HuH-7.5 (cell line): ENCODE results near the gene CHN2.
"Not testable (repeated sequence)": the region's sequence is repeated elsewhere in the genome, so short reads cannot be mapped to it uniquely, and the experiment has no call there.

Experiments
- DNase-seq: peaks from one replicate; pipeline ENCODE4 v3.0.0; 2011; ENCODE audit warnings: low spot score

CHN2 gene

DNA sequence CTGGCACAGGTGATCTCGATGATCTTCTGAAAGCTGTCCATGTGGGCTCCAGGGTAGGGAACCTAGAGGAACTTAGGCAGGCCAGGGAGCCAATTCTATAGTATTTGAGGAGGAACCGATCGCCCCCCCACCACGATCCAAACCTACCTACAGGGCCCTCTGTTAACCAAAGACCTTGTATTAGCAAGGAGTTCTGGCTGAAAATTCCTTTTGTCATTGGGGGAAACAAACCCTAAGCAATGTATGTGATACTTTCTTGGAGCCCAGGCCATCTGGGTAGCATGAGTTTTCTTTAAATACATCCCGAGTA, 62.1 kb downstream of the CHN2 start:
- DNase-seq = no peak

DNA sequence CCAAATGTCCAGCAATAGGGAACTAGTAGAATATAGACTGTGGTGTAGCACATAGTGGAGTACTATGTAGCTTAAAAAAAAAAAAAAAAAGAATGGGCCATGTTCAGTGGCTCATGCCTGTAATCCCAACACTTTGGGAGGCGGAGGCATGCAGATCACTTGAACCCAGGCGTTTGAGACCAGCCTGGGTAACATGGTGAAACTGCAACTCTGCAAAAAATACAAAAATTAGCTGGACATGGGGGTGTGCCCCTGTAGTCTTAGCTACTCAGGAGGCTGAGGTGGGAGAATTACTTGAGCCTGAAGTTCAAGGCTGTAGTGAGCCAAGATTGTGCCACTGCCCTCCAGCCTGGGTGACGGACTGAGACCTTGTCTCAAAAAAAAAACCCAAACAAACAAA, 64.4 kb downstream of the CHN2 start:
- no peak for DNase-seq

DNA sequence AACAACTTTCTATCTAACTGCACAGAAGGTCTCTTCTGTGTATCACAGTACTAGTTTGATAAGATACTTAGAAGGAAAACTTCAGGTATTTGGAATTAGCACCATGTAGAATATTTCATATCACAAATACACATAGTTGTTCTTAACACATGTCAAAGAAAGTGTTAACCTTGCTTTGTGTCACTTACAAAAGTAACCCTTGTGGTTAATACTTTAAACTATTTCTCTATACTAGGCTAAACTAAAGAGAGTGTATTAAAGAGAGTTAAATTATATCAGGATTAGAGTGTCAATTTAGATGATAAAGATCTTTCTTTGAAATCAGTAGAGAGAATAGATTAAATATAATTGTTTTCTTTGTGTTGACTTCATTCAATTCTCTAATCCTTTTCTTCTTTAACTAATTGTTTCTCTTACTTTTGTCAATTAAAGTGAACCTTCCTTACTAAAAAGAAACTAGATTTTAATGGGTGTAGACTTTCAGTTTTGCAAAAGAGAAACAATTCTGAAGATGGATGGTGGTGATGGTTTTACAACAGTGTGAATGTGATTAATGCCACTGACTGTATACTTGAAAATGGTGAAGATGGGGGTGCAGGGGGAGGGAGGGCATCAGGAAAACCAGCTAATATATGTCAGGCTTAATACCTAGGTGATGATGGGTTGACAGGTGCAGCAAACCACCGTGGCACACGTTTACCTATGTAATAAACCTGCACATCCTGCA, 67.8 kb downstream of the CHN2 start:
- no peak for DNase-seq

DNA sequence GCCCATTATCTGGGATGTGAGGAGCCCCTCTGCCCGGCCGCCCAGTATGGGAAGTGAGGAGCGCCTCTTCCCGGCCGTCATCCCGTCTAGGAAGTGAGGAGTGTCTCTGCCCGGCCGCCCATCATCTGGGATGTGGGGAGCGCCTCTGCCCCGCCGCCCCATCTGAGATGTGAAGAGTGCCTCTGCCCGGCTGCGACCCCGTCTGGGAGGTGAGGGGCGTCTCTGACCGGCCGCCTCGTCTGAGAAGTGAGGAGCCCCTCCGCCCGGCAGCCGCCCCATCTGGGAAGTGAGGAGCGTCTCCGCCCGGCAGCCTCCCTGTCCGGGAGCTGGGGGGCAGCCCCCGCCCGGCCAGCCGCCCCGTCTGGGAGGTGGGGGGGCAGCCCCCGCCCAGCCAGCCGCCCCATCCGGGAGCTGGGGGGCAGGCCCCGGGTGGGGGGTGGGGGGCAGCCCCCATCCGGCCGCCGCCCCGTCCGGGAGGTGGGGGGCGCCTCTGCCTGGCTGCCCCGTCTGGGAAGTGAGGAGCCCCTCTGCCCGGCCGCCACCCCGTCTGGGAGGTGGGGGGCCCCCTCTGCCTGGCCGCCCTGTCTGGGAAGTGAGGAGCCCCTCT, 69.1 kb downstream of the CHN2 start:
- not testable (repeated sequence) for DNase-seq

DNA sequence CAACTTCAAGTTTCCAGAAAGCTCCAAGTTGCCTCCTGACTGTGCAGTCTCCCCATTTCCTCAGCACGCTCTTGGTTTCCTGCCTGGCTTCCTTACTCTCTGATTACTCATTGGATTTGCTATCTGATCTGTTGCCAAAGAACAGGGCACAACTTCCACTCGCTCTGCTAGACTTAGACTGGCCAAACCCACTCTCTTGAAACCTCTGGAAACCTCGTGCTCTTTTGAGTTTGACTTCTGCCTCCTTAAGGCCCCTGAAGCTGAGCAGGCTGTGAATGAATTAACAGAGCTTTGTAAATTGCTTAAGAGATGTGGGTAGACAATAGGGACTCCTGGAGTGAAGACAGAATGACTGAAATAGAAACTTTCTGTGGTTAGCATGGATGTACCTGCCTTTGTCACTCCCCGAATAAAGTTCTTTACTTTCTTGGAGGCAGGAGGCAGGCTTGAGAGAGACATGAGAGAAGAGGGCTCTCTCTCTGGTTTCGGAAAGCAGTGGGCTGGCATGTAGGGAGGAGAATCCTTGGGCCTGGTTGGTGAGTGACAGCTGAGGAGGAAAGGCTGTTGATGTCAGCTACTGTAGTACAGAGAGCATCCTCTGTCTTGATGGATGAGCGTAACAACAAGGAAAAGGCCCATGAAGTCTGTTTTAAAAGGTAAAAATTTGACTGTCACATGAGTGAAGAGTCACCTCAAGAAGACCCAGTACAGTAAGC, 70.8 kb downstream of the CHN2 start:
- no peak for DNase-seq

DNA sequence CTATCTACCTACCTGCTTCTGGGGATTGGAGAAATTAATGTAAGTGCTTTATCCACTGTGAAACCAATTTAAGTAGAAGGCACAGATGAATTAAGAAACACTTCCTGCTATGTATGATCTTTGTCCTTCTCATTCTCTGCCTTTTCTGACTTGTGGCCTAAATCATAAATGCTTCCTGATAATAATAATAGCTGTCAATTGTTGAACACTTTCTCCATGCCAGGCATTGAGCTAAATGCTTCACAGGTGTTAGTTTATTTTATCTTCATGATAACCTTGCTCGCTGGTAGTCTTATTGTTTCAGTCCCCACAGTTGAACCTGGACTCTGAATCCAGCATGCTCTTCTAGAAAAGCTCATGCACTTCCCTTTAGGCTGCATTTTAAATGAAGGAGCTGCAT, 75.4 kb downstream of the CHN2 start:
- no peak for DNase-seq

DNA sequence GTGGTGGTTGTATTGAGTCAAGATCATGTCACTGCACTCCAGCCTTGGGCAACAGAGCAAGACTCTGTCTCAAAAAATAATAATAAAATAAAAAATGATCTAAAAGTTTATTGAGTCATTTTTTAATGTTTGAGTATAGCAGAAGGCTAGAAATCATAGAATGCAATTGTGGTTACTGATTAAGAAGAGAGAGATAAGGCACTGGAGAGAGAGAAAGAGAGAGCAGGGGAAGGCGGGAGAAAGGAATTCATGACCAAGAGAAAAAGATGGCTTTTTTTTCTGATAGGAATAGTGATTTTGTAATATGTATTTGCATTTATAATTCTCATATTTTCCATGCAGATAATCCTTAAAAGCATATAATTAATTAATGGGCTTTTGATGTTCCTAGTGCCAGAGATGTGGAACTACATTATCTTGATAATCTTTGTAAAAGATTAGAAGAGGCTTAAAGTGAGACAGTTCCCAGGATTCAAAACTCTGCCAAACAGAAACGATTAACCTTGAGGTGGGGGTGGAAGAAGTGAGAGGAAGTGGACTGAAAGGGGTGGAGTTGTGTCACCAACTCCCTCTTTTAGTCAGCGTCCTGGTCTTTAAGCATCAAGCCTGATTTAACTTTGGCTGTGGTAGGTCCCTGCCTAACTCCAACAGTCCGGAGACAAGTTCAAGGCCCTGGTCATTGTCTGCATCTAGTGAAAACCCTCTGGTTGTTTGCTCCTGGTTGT, 76.2 kb downstream of the CHN2 start:
- DNase-seq = no peak

DNA sequence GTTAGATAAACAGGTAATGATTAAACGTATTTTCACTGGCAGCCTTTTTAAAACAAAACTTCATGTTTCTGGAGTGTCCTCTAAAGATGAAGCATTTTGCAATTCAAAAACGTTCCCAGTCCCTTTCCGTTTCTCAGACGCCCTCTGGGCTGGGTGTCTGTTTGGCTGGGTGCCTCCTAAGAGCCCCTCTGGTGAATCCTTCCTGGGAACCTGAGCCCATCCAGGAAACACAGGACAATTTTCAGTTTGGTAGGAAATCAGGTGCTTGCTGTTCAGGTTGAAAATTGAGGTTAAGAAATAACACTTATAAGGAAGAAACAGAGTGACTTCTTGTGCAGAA, 76.7 kb downstream of the CHN2 start:
- no peak for DNase-seq

DNA sequence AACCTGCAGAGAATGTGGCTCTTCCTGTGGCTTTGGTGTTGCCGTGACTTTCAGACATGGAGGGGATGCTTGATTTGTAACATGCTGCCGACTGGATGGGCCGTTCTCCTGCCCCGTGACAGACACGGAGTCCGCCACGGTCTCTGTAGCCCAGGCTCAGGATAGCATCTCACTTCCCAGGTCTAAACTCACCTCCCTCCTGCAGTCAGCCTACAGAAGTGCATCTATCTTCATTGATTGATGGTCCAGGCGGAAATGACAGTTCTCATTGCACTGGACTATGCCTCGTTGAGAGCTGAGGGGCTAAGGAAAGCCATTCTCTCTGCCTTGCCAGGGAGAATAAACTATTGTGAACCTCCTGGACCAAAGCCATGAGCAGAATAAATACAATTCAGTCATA, 77.5 kb downstream of the CHN2 start:
- DNase-seq = no peak

DNA sequence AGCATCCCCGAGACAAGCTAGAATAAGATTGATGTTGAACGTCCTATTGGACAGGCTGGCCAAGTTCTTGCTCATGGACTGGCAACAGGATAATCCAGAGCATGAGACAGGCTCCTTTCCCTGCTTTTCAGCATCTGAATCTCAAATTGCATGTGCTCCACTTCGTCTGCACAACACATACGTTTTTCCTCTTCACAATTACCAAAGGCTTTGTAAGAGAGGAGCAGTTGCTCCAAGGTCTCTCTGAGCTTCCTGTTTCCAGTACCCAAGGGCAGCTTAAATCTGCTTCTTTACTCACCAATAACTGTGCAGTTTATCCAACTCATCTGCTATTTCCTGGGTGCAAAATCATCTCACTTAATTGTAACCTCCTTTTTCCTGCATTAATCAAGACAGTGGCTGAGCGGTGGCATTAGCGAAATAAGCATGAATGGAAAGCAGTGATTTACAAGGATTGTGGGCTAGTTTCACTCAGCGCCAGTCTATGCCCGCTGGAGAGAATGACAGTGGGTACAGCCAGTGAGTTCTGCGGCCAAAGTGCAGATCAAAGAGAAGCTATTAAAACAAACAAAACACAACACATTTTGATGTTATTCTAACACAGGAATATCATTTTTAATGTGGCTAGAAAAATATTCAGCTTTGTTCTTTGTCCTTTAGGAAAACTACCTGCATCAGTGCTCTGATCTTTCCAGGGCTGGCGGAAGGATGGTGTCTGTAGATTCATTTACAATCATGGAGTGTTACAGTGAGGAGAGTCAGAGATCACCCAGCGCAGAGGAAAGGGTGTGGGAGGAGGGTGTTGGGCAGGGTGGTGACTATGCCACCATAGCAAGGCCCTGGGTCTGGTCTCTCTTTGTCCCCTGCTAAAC, 79.8 kb downstream of the CHN2 start:
- DNase-seq = no peak

DNA sequence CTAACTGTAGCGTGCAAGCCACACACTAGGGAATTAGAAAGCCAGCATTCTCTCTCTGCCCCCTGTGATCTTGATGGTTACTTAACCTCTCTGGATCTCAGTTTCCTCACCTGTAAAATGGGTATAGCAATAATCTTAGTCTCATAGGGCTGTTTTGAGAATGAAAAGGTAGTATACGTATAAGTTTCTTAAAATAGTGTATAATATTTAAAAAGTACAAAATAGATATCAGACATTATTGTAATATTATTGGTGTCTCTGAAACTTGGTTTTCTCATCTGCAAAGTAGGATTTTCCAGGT, 80.4 kb downstream of the CHN2 start:
- no peak for DNase-seq

DNA sequence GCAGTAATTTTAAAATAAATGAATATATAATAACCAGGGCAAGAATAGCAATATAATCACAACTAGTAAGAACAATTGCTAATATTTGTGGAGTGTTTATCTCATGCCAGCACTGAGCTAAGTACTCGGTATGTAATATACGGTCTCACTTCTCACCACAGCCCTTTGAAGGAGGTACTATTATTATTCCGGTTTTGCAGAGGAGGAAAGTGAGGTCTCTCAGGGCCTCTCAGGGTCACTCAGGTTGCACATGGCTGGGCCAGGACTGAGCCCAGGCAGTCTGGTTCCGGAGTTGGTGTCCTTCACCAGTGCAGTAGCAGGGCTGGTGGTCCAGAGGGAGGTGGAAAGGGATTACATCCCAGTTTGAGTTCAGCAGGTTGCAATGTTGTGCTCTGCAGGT, 80.9 kb downstream of the CHN2 start:
- DNase-seq = no peak

DNA sequence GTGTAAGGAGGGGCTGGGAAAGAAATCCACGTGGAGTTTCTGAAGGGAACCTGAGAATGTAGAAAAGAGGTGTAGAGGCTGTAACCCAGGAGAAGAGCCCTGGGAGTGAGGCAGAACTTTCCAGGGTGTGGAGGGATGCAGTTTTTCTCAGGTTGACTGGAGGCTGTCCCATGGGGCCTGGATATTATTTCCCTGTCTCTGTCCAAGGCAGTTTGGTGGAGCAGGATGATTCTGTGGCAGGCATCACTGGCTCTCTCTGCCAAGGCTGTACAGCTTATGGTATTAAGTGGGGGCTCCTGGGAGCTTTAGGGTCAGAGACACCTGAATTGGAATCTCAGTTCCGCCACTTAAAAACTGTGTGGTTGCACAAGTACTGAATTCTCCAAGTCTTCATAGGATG, 81.6 kb downstream of the CHN2 start:
- DNase-seq = no peak

DNA sequence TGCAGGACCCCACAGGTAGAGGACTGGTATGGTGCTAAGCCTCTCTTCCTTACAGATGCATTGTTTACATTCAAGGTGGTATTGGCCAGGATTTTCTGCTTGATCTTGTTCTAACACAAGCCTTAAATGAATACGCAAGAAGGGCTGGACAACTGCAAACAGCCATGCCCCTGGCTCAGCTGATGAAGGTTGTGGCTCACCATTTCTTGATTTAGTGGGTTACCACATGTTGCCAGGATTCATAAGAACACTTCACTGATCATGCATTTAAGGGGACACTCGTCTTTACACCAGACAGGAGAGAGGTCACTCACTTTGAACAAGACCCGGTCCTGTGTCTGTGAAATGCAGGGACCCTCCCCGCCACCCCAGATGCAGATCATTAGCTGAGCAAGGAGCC, 82.2 kb downstream of the CHN2 start:
- DNase-seq = no peak

DNA sequence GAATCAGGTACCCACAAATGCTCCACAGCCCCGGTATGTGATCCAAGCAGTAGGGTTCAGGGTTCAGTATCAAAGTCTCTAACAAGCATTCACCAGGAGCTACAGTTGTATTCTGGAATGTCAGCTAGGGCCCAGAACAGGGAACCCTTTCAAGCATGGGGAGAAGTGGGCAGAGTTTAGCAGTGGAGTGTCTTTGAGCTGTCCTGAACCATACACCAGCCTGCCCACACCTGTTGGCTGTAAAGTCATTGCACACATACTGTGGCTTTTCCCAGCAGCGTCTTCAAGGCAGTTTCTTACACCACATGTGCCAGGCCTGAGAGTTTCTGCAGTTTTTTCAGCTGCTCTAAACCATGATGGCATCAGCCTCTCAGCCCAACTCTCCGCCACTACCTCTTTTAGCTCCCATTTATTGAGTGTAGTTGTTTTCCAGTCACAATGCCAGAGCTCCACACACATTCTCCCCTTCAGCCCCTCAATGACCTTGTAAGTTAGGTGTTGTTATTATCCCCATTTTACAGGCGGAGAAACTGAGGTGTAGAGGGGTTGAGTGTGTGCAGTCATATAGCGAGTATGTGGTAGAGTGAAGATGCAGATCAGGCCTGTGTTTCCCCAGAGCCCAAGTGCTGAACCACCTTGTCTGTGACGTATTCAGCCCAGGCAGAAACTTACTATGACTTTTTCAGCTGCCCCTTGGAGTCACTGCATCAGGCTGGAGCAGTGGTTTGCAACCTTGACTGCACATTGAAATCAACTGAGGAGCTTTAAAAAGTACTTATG, 83.1 kb downstream of the CHN2 start:
- no peak for DNase-seq

DNA sequence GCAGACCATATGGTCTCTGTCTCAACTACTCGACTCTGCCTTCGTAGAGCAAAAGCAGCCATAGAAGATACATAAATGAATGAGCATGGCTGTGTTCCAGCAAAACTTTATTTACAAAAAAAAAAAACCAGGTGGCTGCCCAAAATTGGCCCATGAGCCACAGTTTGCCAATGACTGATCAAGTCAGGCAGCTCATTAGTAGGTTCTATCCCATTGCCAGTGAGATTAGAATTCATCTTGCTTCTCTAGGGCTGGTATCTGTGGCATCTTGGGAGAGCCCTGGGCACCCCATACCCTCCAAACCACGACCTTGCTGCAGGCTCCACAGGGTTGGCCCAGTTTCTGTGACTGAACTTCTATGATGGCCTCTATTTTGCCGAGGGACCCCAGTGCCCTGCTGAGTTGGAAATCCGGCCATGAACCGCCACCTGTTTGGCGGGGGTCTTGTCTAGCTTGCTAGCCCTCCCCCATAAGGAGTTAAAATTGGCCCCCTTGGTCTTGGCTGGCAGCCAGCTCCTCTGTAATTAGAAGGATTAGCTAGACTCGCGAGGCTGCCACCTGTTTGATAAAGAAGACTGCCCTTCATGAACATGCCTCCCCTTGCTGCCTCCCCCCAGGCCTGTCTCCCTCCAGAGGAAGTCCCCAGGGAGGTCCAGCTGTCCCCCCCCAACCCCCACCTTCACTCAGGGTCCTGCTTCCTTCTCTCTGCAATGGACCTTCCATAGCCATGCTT, 83.9 kb downstream of the CHN2 start:
- DNase-seq = no peak

DNA sequence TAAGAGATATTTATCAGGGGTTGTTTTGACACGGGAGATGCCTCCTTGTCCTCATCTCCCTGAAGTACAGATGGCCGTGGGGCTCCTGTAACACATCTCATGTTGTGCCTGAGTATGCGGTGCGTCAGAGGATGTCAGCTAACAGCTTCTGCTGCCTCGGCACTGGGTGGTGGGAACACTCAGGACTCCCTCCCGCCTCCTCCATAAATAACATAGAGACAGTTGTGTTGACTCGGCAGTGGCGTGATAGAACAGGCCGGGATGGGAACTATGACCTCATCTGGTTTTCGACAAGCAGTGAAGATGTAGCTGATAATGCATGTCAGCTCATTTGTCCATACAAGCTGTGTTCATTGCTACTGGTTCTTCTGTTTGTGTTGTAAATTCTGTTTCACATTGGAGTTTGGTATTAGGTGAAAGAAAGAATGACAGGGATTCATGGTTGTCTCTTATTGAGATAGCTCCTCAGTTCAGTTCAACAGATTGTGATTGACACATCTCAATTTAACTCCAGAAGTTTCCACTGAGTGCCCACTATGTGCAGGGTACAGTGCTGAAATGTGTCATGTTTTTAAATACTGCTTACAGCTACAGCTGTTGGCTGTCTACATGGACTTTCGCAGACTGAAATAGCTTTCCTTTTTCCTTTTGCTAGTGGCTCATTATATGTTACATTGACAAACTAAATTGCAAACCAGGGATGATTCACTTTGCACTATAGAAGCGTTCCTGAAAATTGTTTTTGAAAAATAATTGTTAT, 87.4 kb downstream of the CHN2 start:
- peak; percentile 47 for DNase-seq

DNA sequence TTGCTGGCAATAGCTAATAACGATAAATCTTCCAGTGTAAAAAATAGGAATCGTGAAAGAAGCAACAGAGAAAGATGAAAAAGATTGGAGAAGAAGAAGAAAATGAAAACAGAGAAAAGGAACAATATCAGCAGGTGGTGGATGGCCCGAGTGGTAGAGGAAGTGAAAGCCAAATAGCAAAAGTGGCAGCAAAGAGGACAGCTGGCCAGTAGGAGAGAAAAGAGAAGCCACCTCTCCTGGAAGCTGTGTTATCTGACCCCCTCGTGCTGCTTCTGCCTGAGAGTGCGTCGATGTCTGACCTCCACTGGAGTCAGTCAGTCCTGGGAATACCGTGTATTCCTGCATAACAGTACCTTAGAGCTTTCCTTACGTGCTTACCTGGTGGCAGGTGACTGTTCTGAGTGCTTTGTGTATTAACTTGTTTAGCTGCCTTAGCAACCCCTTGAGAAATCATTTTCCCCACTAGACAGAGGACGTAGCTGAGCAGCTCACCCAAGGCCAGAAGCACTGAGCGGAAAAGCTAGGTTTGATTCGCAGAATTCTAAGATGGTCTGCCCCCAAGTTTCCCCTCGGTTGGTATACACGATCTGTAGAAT, 88.3 kb downstream of the CHN2 start:
- DNase-seq = no peak

DNA sequence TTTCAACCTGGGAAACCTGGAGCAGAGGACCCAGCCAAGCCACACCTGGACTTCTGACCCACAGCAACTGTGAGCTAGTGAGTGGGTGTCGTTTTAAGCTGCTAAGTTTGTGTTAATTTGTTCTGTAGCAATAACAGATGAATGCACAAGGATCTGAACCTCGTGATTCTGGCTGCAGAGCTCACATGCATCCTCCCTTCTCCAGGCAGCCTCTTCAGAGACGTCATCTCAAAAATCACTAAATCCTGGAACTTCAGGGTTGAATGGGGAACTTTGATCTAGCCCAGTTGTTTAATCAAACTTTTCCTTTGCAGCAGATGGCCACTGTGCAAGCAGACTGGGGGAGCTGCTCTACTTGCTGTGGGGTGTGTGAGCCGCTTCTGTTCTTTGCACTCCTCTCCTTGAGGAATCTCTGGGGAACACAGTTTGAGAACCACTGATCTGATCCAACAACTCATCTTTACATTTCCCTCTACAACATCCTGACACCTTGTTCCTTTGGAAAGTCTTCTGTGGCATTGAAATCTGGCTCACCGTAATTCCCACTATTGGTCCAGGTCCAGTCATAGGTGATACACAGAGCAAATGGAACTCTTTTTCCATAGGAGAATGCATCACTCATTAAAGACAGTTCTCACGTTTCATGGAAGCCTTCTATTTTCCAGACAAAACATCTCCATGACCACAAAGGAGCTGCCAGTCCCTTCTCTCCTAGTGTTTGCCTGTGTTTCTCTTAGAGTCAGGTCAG, 90.3 kb downstream of the CHN2 start:
- DNase-seq = no peak
